ENCODE measurements around the gene ID2.
"Not testable (repeated sequence)": the region's sequence is repeated elsewhere in the genome, so short reads cannot be mapped to it uniquely, and the experiment has no call there.

ID2 gene

GRCh38 chr2:8720741-8721140, 38.9 kb downstream of the ID2 start:
- TF ChIP-seq CTCF (conservative IDR thresholded peaks at IDR 0.05; ENCODE audit: low read depth, low read length) = no peak
- DNase-seq (ENCODE audit: low read depth) = no peak
- no peak overlapping the region for H3K4me3 ChIP-seq (ENCODE audit: low read length)

DNA sequence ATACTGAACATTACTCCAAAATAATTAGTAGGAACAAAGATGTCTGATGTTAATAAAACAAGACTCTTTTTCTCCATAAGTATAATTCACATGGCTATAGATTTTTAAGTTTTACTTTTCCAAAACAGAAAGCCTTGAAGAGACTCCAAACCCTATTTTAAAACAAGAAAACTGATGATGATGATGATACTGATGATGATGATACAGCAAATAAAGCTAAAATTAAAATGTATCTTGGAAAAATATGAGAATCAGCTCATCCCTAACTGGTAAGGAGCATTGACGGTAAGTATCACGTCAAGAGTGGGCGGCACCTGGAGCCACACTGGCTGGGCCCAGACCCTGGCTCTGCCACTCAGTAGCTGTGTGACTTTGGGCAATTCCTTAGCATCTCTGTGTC, 39.6 kb downstream of the ID2 start:
- H3K4me3 ChIP-seq (ENCODE audit: low read length) = no peak overlapping the region
- no peak for DNase-seq (ENCODE audit: low read depth)
- TF ChIP-seq CTCF (conservative IDR thresholded peaks at IDR 0.05; ENCODE audit: low read depth, low read length) = no peak

DNA sequence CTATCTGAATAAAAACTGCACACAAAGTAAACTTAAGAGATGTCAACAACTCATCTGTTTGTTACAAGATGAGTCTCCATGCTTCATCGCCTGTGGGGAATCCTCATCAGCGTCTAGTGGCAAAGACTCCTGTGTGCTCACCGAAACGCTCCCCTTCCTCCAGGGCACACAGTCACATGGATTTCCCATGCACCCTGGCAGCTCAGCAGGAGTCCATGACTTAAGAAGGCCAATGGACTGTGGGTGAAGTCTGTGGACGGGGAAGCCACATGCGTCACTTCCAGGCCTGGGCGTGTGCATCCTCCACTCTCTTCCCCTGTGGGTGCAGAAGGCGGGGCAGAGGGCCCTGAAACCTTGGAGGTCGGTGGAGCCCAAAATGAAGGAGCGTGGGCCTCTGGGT, 41.1 kb downstream of the ID2 start:
- no peak for TF ChIP-seq CTCF (conservative IDR thresholded peaks at IDR 0.05; ENCODE audit: low read depth, low read length)
- no peak for DNase-seq (ENCODE audit: low read depth)
- no peak overlapping the region for H3K4me3 ChIP-seq (ENCODE audit: low read length)

GRCh38 chr2:8725838-8726237, 44.0 kb downstream of the ID2 start:
- DNase-seq (ENCODE audit: low read depth) = no peak
- TF ChIP-seq CTCF (conservative IDR thresholded peaks at IDR 0.05; ENCODE audit: low read depth, low read length) = no peak
- H3K4me3 ChIP-seq (ENCODE audit: low read length) = no peak overlapping the region

DNA sequence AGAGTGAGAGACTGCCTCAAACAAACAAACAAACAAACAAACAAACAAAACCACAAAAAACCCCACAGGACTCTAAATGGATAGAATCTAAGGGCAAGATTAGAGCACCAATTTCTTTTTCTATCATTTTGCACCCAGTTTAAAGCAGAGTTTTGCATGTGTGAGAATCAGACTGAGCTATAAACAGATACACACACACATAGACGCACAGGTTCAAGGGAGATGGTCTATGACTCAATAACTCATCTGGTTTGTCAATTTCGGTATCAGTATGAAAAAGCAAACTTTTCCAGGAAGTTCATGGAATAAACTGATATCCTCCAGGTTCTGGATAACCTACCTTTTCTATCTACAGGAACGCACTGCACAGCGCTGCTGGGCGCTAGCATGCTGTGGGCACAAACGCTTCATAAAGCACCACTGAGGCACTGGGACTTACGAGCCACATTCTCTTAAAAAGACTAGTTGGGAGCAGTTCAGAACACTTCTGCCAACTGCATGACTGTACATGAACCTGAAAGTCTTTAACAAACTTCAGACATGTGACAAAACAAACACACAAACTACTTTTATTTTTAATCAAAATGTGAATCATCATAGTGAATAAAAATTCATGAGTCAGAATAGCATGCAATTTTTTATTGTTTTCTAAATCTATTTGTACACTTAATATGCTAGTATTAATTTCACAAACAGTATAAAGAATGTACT, 46.6 kb downstream of the ID2 start:
- no peak overlapping the region for H3K4me3 ChIP-seq (ENCODE audit: low read length)
- no peak for TF ChIP-seq CTCF (conservative IDR thresholded peaks at IDR 0.05; ENCODE audit: low read depth, low read length)
- DNase-seq (ENCODE audit: low read depth) = no peak

DNA sequence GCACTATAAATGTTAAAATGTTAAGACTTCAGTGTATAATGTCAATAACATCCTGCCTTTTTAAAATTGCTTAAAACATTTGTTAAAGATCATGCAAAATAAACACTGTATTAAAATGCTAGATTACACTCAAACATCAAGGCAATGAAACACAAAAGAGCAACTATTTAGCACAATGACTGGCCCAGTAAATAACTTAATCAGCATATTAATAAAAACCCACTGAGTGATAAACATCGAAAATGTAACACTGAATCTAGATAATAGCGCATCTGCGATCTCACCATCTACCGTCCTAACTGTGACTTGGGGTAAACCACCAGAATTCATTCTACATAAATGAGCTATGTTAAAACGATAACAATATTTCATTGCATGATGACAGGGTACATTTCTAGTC, 47.2 kb downstream of the ID2 start:
- not testable (repeated sequence) for DNase-seq (ENCODE audit: low read depth)

GRCh38 chr2:8729939-8730338, 48.1 kb downstream of the ID2 start:
- H3K4me3 ChIP-seq (ENCODE audit: low read length) = no peak overlapping the region

More for the DNA sequence above, 47.2 kb downstream of the ID2 start:
- not testable (repeated sequence) for H3K4me3 ChIP-seq (ENCODE audit: low read length)

More at GRCh38 chr2:8729939-8730338, 48.1 kb downstream of the ID2 start:
- DNase-seq (ENCODE audit: low read depth) = no peak
- no peak for TF ChIP-seq CTCF (conservative IDR thresholded peaks at IDR 0.05; ENCODE audit: low read depth, low read length)

All from retinal pigment epithelial cell (primary cell).